Myocyte (in vitro differentiated cells): Measurements from ENCODE around the gene PLCE1. TPM values are rescaled to one million over a fixed set of nuclear protein-coding genes. Genes with fewer than 3 reads are reported as not detected.
"Not testable (repeated sequence)": the region's sequence is repeated elsewhere in the genome, so short reads cannot be mapped to it uniquely, and the experiment has no call there.

Experiments
- DNase-seq: peaks from one replicate; pipeline ENCODE4 v3.0.0-alpha.2; 2012; ENCODE audit warnings: low read depth
- polyA plus RNA-seq: library from polyadenylated mRNA; unstranded; fragments of >200 nt; gene quantifications from one replicate; pipeline ENCODE4 v1.2.1, GENCODE V29; 2012; ENCODE audit warnings: missing spikeins
- total RNA-seq: library from RNA; depleted of rRNA; stranded (reverse); fragments of >200 nt; gene quantifications from 2 replicates; pipeline ENCODE4 v1.2.3, GENCODE V29; 2014

PLCE1 gene
- total RNA-seq, result 17.1 and 19.9 TPM in 2 replicates
- polyA plus RNA-seq, result 9.0 TPM

- DNase-seq, result peak; percentile 75
These were observed at the start of gene PLCE1 for GRCh38 chr10:93993782-93994437. Gene PLCE1 (plus strand): TSS chr10:93993931. CDS start chr10:94031047, 37,116 bp downstream.

- no peak for DNase-seq
These were observed 47.9 kb upstream of the PLCE1 start for GRCh38 chr10:93945819-93946218.

- DNase-seq, result peak; percentile 99
These were observed 46.7 kb upstream of the PLCE1 start for GRCh38 chr10:93947055-93947454.

- no peak for DNase-seq
These were observed 46.2 kb upstream of the PLCE1 start for GRCh38 chr10:93947524-93947923.

GRCh38 chr10:93951905-93952304, 41.8 kb upstream of the PLCE1 start:
- DNase-seq, result no peak

- DNase-seq, result no peak
These were observed 39.4 kb upstream of the PLCE1 start for GRCh38 chr10:93954299-93954698.

GRCh38 chr10:93954726-93955363, 38.9 kb upstream of the PLCE1 start:
- no peak for DNase-seq

- DNase-seq, result no peak
These were observed 34.9 kb upstream of the PLCE1 start for GRCh38 chr10:93958834-93959233.

GRCh38 chr10:93960988-93961387, 32.7 kb upstream of the PLCE1 start:
- not testable (repeated sequence) for DNase-seq

- no peak for DNase-seq
These were observed 30.8 kb upstream of the PLCE1 start for GRCh38 chr10:93962973-93963372.

GRCh38 chr10:93963434-93963833, 30.3 kb upstream of the PLCE1 start:
- DNase-seq, result no peak

- no peak for DNase-seq
These were observed 27.8 kb upstream of the PLCE1 start for GRCh38 chr10:93965911-93966310.

GRCh38 chr10:93967756-93968155, 26.0 kb upstream of the PLCE1 start:
- no peak for DNase-seq

GRCh38 chr10:93968540-93968945, 25.2 kb upstream of the PLCE1 start:
- peak; percentile 91 for DNase-seq

GRCh38 chr10:93970433-93971010, 23.2 kb upstream of the PLCE1 start:
- not testable (repeated sequence) for DNase-seq

GRCh38 chr10:93973748-93974445, 19.8 kb upstream of the PLCE1 start:
- DNase-seq, result no peak

- DNase-seq, result no peak
These were observed 16.3 kb upstream of the PLCE1 start for GRCh38 chr10:93977442-93977841.

GRCh38 chr10:93980486-93980885, 13.2 kb upstream of the PLCE1 start:
- DNase-seq, result no peak

- no peak for DNase-seq
These were observed 2.6 kb upstream of the PLCE1 start for GRCh38 chr10:93991114-93991513.

- peak; percentile 77 for DNase-seq
These were observed 2.0 kb upstream of the PLCE1 start for GRCh38 chr10:93991596-93992284.

- DNase-seq, result no peak
These were observed 1.2 kb upstream of the PLCE1 start for GRCh38 chr10:93992400-93993030.
